GM21825 (cell line): ENCODE results near the gene HK2.

Experiments
- ATAC-seq: cut with Tn5 transposase; IDR thresholded peaks from one replicate; pipeline ENCODE4 v1.9.1; 2021; ENCODE audit warnings: mild to moderate bottlenecking, moderate library complexity; ENCODE audit not compliant: unreplicated experiment

The HK2 gene

GRCh38 chr2:74930811-74931486, 97.0 kb downstream of the HK2 start:
- ATAC-seq: no peak

GRCh38 chr2:74931940-74932339, 98.0 kb downstream of the HK2 start:
- no peak for ATAC-seq

GRCh38 chr2:74935975-74936391, 102.1 kb downstream of the HK2 start:
- ATAC-seq: no peak

- ATAC-seq: no peak
These were observed 103.4 kb downstream of the HK2 start for GRCh38 chr2:74937221-74937880.

GRCh38 chr2:74938264-74938663, 104.3 kb downstream of the HK2 start:
- ATAC-seq: no peak

GRCh38 chr2:74939919-74940812, 106.2 kb downstream of the HK2 start:
- ATAC-seq: no peak

DNA sequence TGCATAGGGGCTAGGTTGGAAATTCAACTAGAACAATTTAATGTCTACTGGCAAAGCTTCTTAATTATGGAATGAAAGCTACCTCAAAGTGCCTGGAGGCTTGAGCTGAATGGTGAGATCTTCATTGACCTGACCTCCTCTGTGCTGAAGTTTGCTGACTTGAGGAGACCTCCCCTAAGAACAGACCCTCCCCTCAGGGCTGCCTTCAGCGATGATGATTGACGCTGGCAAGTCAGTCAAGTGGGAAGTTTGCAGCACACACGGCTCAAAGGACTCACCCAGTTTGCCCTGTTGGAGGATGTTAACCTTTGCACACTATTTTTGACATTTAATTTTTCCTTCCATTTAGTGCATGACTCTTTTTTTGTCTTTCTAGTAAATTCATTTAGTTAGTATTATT, 107.4 kb downstream of the HK2 start:
- no peak for ATAC-seq

DNA sequence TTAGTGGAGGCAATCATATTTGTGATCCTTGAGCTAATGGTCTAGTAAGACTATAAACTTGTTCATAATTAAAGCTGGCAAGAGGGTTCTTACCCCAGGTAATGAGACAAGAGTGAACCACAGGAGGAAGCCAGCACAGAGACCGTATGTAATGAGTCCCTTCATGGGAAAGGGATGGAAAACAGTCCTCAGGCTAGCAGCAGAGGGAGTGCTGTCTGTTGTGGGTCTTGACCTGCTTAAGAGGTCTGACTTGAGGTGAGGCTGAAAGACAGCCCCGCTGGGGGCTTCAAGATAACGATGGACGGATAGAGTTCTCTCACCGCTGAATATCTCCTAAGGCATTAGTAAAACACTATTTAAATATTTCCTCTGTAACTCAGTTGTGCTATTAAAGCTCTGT, 108.3 kb downstream of the HK2 start:
- ATAC-seq: no peak
